ENCODE data around the gene ADARB1.

ADARB1 gene

DNA sequence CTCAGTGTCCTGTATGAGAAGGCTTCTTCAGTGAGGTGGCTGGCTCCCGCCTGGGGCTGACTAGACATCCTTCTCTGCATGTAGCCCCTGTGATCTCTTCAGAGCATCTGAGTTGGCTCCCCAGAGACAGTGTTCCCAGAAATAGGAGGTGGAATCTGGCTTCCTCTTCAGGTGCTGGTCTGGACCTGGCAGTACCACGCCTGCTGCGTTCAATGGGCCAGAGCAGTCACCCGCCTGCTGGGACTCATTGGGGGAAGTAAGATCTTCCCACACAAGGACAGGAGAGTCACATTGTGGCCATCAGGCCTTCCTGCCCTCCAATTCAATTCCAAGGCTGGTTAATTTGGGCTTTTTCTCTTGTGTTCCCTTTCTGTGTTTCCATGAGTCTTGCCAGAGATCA is 51.0 kb downstream of the ADARB1 start:
- Histone ChIP-seq H4K20me1 (ENCODE audit: insufficient read depth, low read length) (no peaks in the 10 kb centered on the region), H2AFZ (ENCODE audit: low read length) (no peak overlapping the region), H3K4me2 (ENCODE audit: low read length) (no peak overlapping the region), H3K79me2 (ENCODE audit: insufficient read depth, low read length) (no peaks in the 10 kb centered on the region), H3F3A (ENCODE audit: insufficient read depth, low read length) (no peaks in the 10 kb centered on the region), H3K9me3 (ENCODE audit: low read length) (no peaks in the 10 kb centered on the region), H3K9me2 (ENCODE audit: low read depth, low read length) (no peaks in the 10 kb centered on the region), H3K27ac (ENCODE audit: low read depth, low read length, poor library complexity, severe bottlenecking) (no peak overlapping the region), H3K9ac (ENCODE audit: low read length) (no peak overlapping the region), H3K36me3 (ENCODE audit: insufficient read depth, low read length) (no peaks in the 10 kb centered on the region), H3K4me3 (ENCODE audit: low read depth, low read length, poor library complexity, severe bottlenecking) (no peak overlapping the region), H3K27me3 (ENCODE audit: insufficient read depth, low read length) (no peaks in the 10 kb centered on the region), H3K4me1 (ENCODE audit: insufficient read depth, low read length, severe bottlenecking) (no peaks in the 10 kb centered on the region)
- TF ChIP-seq EZH2 (IDR thresholded peaks at IDR 0.05; ENCODE audit: borderline replicate concordance, low read length): no peak
- TF ChIP-seq, protein P1, sequence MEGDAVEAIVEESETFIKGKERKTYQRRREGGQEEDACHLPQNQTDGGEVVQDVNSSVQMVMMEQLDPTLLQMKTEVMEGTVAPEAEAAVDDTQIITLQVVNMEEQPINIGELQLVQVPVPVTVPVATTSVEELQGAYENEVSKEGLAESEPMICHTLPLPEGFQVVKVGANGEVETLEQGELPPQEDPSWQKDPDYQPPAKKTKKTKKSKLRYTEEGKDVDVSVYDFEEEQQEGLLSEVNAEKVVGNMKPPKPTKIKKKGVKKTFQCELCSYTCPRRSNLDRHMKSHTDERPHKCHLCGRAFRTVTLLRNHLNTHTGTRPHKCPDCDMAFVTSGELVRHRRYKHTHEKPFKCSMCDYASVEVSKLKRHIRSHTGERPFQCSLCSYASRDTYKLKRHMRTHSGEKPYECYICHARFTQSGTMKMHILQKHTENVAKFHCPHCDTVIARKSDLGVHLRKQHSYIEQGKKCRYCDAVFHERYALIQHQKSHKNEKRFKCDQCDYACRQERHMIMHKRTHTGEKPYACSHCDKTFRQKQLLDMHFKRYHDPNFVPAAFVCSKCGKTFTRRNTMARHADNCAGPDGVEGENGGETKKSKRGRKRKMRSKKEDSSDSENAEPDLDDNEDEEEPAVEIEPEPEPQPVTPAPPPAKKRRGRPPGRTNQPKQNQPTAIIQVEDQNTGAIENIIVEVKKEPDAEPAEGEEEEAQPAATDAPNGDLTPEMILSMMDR (IDR thresholded peaks at IDR 0.05; ENCODE audit: low read length): no peak

- Histone ChIP-seq H3K4me1 (ENCODE audit: insufficient read depth, low read length, severe bottlenecking) (no peaks in the 10 kb centered on the region), H3K36me3 (ENCODE audit: insufficient read depth, low read length) (no peaks in the 10 kb centered on the region), H3K79me2 (ENCODE audit: insufficient read depth, low read length) (no peaks in the 10 kb centered on the region), H3K4me2 (ENCODE audit: low read length) (no peak overlapping the region), H3F3A (ENCODE audit: insufficient read depth, low read length) (no peaks in the 10 kb centered on the region), H3K27ac (ENCODE audit: low read depth, low read length, poor library complexity, severe bottlenecking) (no peak overlapping the region), H3K9me2 (ENCODE audit: low read depth, low read length) (no peaks in the 10 kb centered on the region), H3K27me3 (ENCODE audit: insufficient read depth, low read length) (no peaks in the 10 kb centered on the region), H3K4me3 (ENCODE audit: low read depth, low read length, poor library complexity, severe bottlenecking) (no peak overlapping the region), H4K20me1 (ENCODE audit: insufficient read depth, low read length) (no peaks in the 10 kb centered on the region), H3K9ac (ENCODE audit: low read length) (no peak overlapping the region), H3K9me3 (ENCODE audit: low read length) (no peaks in the 10 kb centered on the region), H2AFZ (ENCODE audit: low read length) (no peak overlapping the region)
- TF ChIP-seq, protein P1 (IDR thresholded peaks at IDR 0.05; ENCODE audit: low read length): no peak
- TF ChIP-seq EZH2 (IDR thresholded peaks at IDR 0.05; ENCODE audit: borderline replicate concordance, low read length): no peak
Observed at GRCh38 chr21:45126204-45126626, 51.8 kb downstream of the ADARB1 start.

DNA sequence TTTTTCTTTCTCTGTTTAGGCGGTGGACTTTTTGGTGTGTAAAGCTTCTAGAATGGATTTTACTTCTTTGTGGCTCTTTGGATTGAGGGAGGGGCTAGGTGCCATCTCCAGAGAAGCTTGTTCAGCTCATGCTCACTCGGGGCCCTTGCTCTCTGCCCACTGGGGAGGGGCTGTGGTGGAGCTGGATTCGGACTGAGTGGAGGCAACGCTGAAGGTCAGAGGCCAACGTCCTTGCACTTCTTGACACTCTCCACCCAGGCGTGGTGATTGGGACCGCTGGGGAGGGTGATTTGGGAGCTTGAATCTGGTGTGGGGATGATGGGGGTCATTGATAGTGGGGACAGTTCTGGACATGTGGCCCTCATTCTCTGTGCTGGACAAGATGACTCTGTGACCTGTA is 52.6 kb downstream of the ADARB1 start:
- H3K4me2 ChIP-seq (ENCODE audit: low read length): no peak overlapping the region
- H3K27ac ChIP-seq (ENCODE audit: low read depth, low read length, poor library complexity, severe bottlenecking): no peak overlapping the region
- no peaks in the 10 kb centered on the region for H3K79me2 ChIP-seq (ENCODE audit: insufficient read depth, low read length)
- no peaks in the 10 kb centered on the region for H3K4me1 ChIP-seq (ENCODE audit: insufficient read depth, low read length, severe bottlenecking)
- no peaks in the 10 kb centered on the region for H3F3A ChIP-seq (ENCODE audit: insufficient read depth, low read length)
- H3K9me3 ChIP-seq (ENCODE audit: low read length): no peaks in the 10 kb centered on the region
- H2AFZ ChIP-seq (ENCODE audit: low read length): no peak overlapping the region
- no peaks in the 10 kb centered on the region for H3K36me3 ChIP-seq (ENCODE audit: insufficient read depth, low read length)
- H3K9me2 ChIP-seq (ENCODE audit: low read depth, low read length): no peaks in the 10 kb centered on the region
- H4K20me1 ChIP-seq (ENCODE audit: insufficient read depth, low read length): no peaks in the 10 kb centered on the region
- no peak for TF ChIP-seq EZH2 (IDR thresholded peaks at IDR 0.05; ENCODE audit: borderline replicate concordance, low read length)
- TF ChIP-seq, protein P1 (IDR thresholded peaks at IDR 0.05; ENCODE audit: low read length): no peak
- no peak overlapping the region for H3K9ac ChIP-seq (ENCODE audit: low read length)
- H3K27me3 ChIP-seq (ENCODE audit: insufficient read depth, low read length): no peaks in the 10 kb centered on the region
- no peak overlapping the region for H3K4me3 ChIP-seq (ENCODE audit: low read depth, low read length, poor library complexity, severe bottlenecking)

All from OCI-LY1 (cell line).